CD14-positive monocyte (primary cell): ENCODE results near the gene ZNF281. TPM values are rescaled to one million over a fixed set of nuclear protein-coding genes. Genes with fewer than 3 reads are reported as not detected.

Experiments used
- DNase-seq, 3 donors: peaks; one replicate each; pipeline ENCODE4 v3.0.0-alpha.2; 2011 to 2022
- H2AFZ ChIP-seq: 2 replicates; pipeline ENCODE4 v1.6.0; 2012; ENCODE audit warnings: mild to moderate bottlenecking, low read depth, low read length, inconsistent platforms; ENCODE audit not compliant: insufficient read depth, poor library complexity, severe bottlenecking
- H3K27ac ChIP-seq, 2 donors: 1 replicate in 1 of 2; 2 replicates in 1 of 2; pipeline ENCODE4 v1.5.1; 2012 to 2013; ENCODE audit warnings: low read length in 2 of 2, control low read depth in 1 of 2, inconsistent platforms in 1 of 2, low read depth in 1 of 2, mild to moderate bottlenecking in 1 of 2
- H3K27me3 ChIP-seq, 2 donors: one replicate each; pipeline versions ENCODE4 v1.6.0 to v1.6.1; 2011 to 2013; ENCODE audit warnings: low read length in 2 of 2; ENCODE audit not compliant: control insufficient read depth in 2 of 2, insufficient read depth in 2 of 2
- H3K36me3 ChIP-seq, 2 donors: replicated peaks in 1 of 2; 1 replicate in 1 of 2; 2 replicates in 1 of 2; pipeline versions ENCODE4 v1.5.1 to v1.6.1; 2012 to 2013; ENCODE audit warnings: low read length in 2 of 2, control low read depth in 1 of 2, inconsistent platforms in 1 of 2, mild to moderate bottlenecking in 1 of 2; ENCODE audit not compliant: insufficient read depth in 2 of 2, control insufficient read depth in 1 of 2
- H3K4me1 ChIP-seq, 2 donors: 1 replicate in 1 of 2; 2 replicates in 1 of 2; pipeline versions ENCODE4 v1.5.1 to v1.6.1; 2012 to 2013; ENCODE audit warnings: low read length in 2 of 2, control low read depth in 1 of 2, inconsistent platforms in 1 of 2, mild to moderate bottlenecking in 1 of 2, moderate library complexity in 1 of 2; ENCODE audit not compliant: insufficient read depth in 2 of 2, control insufficient read depth in 1 of 2
- H3K4me2 ChIP-seq: replicated peaks from 2 replicates; pipeline ENCODE3; 2012; ENCODE audit warnings: low read length, moderate library complexity, mild to moderate bottlenecking; ENCODE audit not compliant: poor library complexity, severe bottlenecking; ENCODE audit errors: extremely low read depth
- H3K4me3 ChIP-seq, 3 experiments: fragments of 200-600 bp in 1 of 3; sonication (generic) in 1 of 3; replicated peaks in 1 of 3; 1 replicate in 2 of 3; 2 replicates in 1 of 3; pipeline ENCODE4 v1.5.1; 2011 to 2013; ENCODE audit warnings: low read length in 3 of 3, mild to moderate bottlenecking in 3 of 3, control low read depth in 2 of 3, low read depth in 2 of 3, inconsistent platforms in 1 of 3, moderate library complexity in 1 of 3
- H3K79me2 ChIP-seq: 2 replicates; pipeline ENCODE4 v1.6.0; 2012; ENCODE audit warnings: mild to moderate bottlenecking, control low read depth, inconsistent platforms, low read length, moderate library complexity; ENCODE audit not compliant: insufficient read depth
- H3K9ac ChIP-seq: 2 replicates; pipeline ENCODE4 v1.6.0; 2017; ENCODE audit warnings: low read length, mild to moderate bottlenecking; ENCODE audit not compliant: insufficient read depth, poor library complexity, severe bottlenecking
- H3K9me3 ChIP-seq, 2 donors: replicated peaks in 1 of 2; 1 replicate in 1 of 2; 2 replicates in 1 of 2; pipeline versions ENCODE4 v1.5.1 to v1.6.1; 2012 to 2013; ENCODE audit warnings: low read length in 2 of 2, control low read depth in 1 of 2; ENCODE audit not compliant: control insufficient read depth in 1 of 2, insufficient read depth in 1 of 2
- H4K20me1 ChIP-seq: 2 replicates; pipeline ENCODE4 v1.6.0; 2012; ENCODE audit warnings: mild to moderate bottlenecking, low read length, control low read depth, moderate library complexity; ENCODE audit not compliant: insufficient read depth
- H3K27ac Mint-ChIP-seq, 7 donors: one replicate each; pipeline ENCODE4 v1.8.0; 2020; ENCODE audit warnings: mild to moderate bottlenecking in 7 of 7, mixed read lengths in 7 of 7, moderate library complexity in 6 of 7, inconsistent platforms in 2 of 7
- H3K27me3 Mint-ChIP-seq, 3 donors: one replicate each; pipeline ENCODE4 v1.8.0; 2021 to 2022; ENCODE audit warnings: low read depth in 3 of 3, mild to moderate bottlenecking in 3 of 3, mixed read lengths in 3 of 3, moderate library complexity in 3 of 3, inconsistent platforms in 1 of 3
- H3K36me3 Mint-ChIP-seq, 2 donors: one replicate each; pipeline ENCODE4 v1.8.0; 2020; ENCODE audit warnings: mixed read lengths in 2 of 2, inconsistent platforms in 1 of 2, mild to moderate bottlenecking in 1 of 2
- H3K4me1 Mint-ChIP-seq: one replicate; pipeline ENCODE4 v1.8.0; 2020; ENCODE audit warnings: mild to moderate bottlenecking, mixed read lengths
- H3K4me3 Mint-ChIP-seq, 2 donors: one replicate each; pipeline ENCODE4 v1.8.0; 2020; ENCODE audit warnings: mild to moderate bottlenecking in 2 of 2, mixed read lengths in 2 of 2, moderate library complexity in 1 of 2
- H3K9me3 Mint-ChIP-seq, 7 donors: one replicate each; pipeline ENCODE4 v1.8.0; 2020 to 2022; ENCODE audit warnings: mixed read lengths in 7 of 7, mild to moderate bottlenecking in 6 of 7, moderate library complexity in 6 of 7, inconsistent platforms in 2 of 7
- CTCF ChIP-seq: fragments of 200-600 bp; IDR thresholded peaks from one replicate; pipeline ENCODE4 v1.8.0; 2022; ENCODE audit warnings: antibody characterized with exemption, mild to moderate bottlenecking
- WGBS: methylation state at CpG from one replicate; pipeline ENCODE4 v1.1.5; 2013; ENCODE audit warnings: missing lambda C conversion rate; ENCODE audit not compliant: insufficient coverage; 5-methylcytosine and 5-hydroxymethylcytosine counted together
- intact Hi-C, 2 donors: fragments of 100-400 bp; cut with micrococcal nuclease; formaldehyde crosslinking; loops; one replicate each; pipeline versions ENCODE4 v1.15.0 to v1.15.1; 2023
- polyA plus RNA-seq, 3 donors: library from polyadenylated mRNA; depleted of rRNA in 1 of 3; unstranded in 2 of 3; stranded (reverse) in 1 of 3; fragments of 300-500 nt in 2 of 3; fragments of >200 nt in 1 of 3; fragmentation: Illumina TruSeq in 2 of 3; gene quantifications; 1 replicate in 2 of 3; 2 replicates in 1 of 3; pipeline ENCODE4 v1.2.3, GENCODE V29; 2012 to 2021

The ZNF281 gene
- polyA plus RNA-seq, 3 donors, result 10.5 to 30.6 (median 26.6) TPM

- Mint-ChIP-seq H3K36me3 (no peaks in the 10 kb centered on the region), H3K4me1 (peaks cover 9% of the 10 kb centered on the region), H3K9me3 (peaks cover 0 to 2% (median 0%) of the 10 kb centered on the region in 7 donors), H3K27ac (no peak overlapping the region), H3K27me3 (peaks cover 0 to 3% (median 1%) of the 10 kb centered on the region in 3 donors), H3K4me3 (no peak overlapping the region)
- H3K9me3 ChIP-seq, result no peaks in the 10 kb centered on the region
- H3K4me2 ChIP-seq, result no peak overlapping the region
- no peaks in the 10 kb centered on the region for H3K36me3 ChIP-seq
- no peak overlapping the region for H2AFZ ChIP-seq
- H3K4me3 ChIP-seq, result no peak overlapping the region
- H3K27ac ChIP-seq, result no peak overlapping the region
- H3K4me1 ChIP-seq, result peaks cover 0 to 3% of the 10 kb centered on the region in 2 donors
- H4K20me1 ChIP-seq, result no peaks in the 10 kb centered on the region
- DNase-seq, result no peak
- TF ChIP-seq CTCF, result no peak
- H3K79me2 ChIP-seq, result no peaks in the 10 kb centered on the region
- no peaks in the 10 kb centered on the region for H3K27me3 ChIP-seq
- no peak overlapping the region for H3K9ac ChIP-seq
- intact Hi-C loops, result no loop called here
Measured at GRCh38 chr1:200436436-200436835, 26.6 kb upstream of the ZNF281 start.

- H2AFZ ChIP-seq, result no peak overlapping the region
Measured at GRCh38 chr1:200435200-200435780, 25.5 kb upstream of the ZNF281 start.

More at GRCh38 chr1:200435200-200435780, 25.5 kb upstream of the ZNF281 start:
- no peaks in the 10 kb centered on the region for H4K20me1 ChIP-seq
- no peak overlapping the region for H3K4me3 ChIP-seq
- H3K9me3 Mint-ChIP-seq, result peaks cover 0 to 2% (median 0%) of the 10 kb centered on the region in 7 donors
- DNase-seq, result no peak
- no peak overlapping the region for H3K4me2 ChIP-seq
- H3K9me3 ChIP-seq, result no peaks in the 10 kb centered on the region
- WGBS, result 78% methylated on average over 3 of the region's 8 CpGs
- no peaks in the 10 kb centered on the region for H3K79me2 ChIP-seq
- H3K4me1 ChIP-seq, result peaks cover 0 to 3% of the 10 kb centered on the region in 2 donors
- H3K36me3 ChIP-seq, result no peaks in the 10 kb centered on the region
- H3K9ac ChIP-seq, result no peak overlapping the region
- no peak overlapping the region for H3K4me3 Mint-ChIP-seq
- no peak overlapping the region for H3K27ac Mint-ChIP-seq
- no peaks in the 10 kb centered on the region for H3K36me3 Mint-ChIP-seq
- H3K27me3 Mint-ChIP-seq, result peaks cover 0 to 6% (median 3%) of the 10 kb centered on the region in 3 donors
- peaks cover 9% of the 10 kb centered on the region for H3K4me1 Mint-ChIP-seq
- no peak for TF ChIP-seq CTCF
- no peaks in the 10 kb centered on the region for H3K27me3 ChIP-seq
- intact Hi-C loops, result no loop called here
- no peak overlapping the region for H3K27ac ChIP-seq
